Prostate gland (tissue), 2 donors: ENCODE results near the gene SPATA1.
"Not testable (repeated sequence)": the region's sequence is repeated elsewhere in the genome, so short reads cannot be mapped to it uniquely, and the experiment has no call there.

Experiments used
- CTCF ChIP-seq, 4 experiments: fragments of 200-600 bp in 2 of 4; fragments of 450-650 bp in 2 of 4; sonication (generic) in 2 of 4; IDR thresholded peaks; 1 replicate in 3 of 4; 2 replicates in 1 of 4; pipeline ENCODE4 v1.5.1; 2016 to 2019; ENCODE audit warnings: antibody characterized with exemption in 4 of 4, mild to moderate bottlenecking in 2 of 4, moderate library complexity in 2 of 4
- POLR2AphosphoS5 ChIP-seq: sonication (generic); formaldehyde crosslinking; IDR thresholded peaks from one replicate; pipeline ENCODE4 v1.6.1; 2017; ENCODE audit warnings: antibody characterized with exemption

GRCh38 chr1:84507887-84508286 lies 1.7 kb downstream of the SPATA1 start:
- TF ChIP-seq POLR2AphosphoS5; CTCF (IDR thresholded peaks at IDR 0.05): not testable (repeated sequence)
